GM12878 (cell line): Measurements from ENCODE around the gene DNAAF2. TPM values are rescaled to one million over a fixed set of nuclear protein-coding genes. Genes with fewer than 3 reads are reported as not detected.

ENCODE experiments used
- ATAC-seq: fragments of 200-7000 bp; cut with Tn5 transposase; 3 replicates; pipeline ENCODE4 v1.9.1; 2020; ENCODE audit warnings: mild to moderate bottlenecking, moderate library complexity
- BruUV-seq: library from RNA; stranded (reverse); fragments of 400-500 nt; replicated peaks from 2 replicates; lab custom pipeline; 2021; lab: Mats Ljungman, UMichigan
- CTCF ChIA-PET: fragments of 300-600 bp; sonication (Branson Sonifier 250); formaldehyde crosslinking; extraction: SDS; loops from one replicate; lab custom pipeline; 2021; ENCODE audit warnings: inconsistent platforms; lab: Yijun Ruan, JAX
- POLR2A ChIA-PET: fragments of 350-600 bp; formaldehyde crosslinking; extraction: SDS; loops from one replicate; lab custom pipeline; 2021; ENCODE audit warnings: inconsistent platforms; lab: Charles Lee
- RAD21 ChIA-PET: fragments of 300-600 bp; sonication (Branson Sonifier 250); formaldehyde crosslinking; loops from one replicate; lab custom pipeline; 2023; ENCODE audit warnings: antibody characterized with exemption; ENCODE audit not compliant: unreplicated experiment; lab: Charles Lee
- SMC1A ChIA-PET: fragments of 300-600 bp; sonication (Branson Sonifier 250); formaldehyde crosslinking; loops from one replicate; lab custom pipeline; 2023; ENCODE audit not compliant: unreplicated experiment, uncharacterized antibody; lab: Charles Lee
- DNase-seq: peaks from one replicate; pipeline ENCODE4 v3.0.0-alpha.2; 2011; ENCODE audit warnings: low read depth, low spot score
- FAIRE-seq: peaks from 3 replicates; lab custom pipeline; 2011; peaks lifted over from hg19 to GRCh38; lab: Jason Lieb, UNC
- H2AFZ ChIP-seq: 2 replicates; pipeline ENCODE4 v1.6.0; 2011; ENCODE audit warnings: low read depth, low read length, control low read depth; ENCODE audit not compliant: control insufficient read depth
- H3K27ac ChIP-seq: 2 replicates; pipeline ENCODE4 v1.5.1; 2011; ENCODE audit warnings: control low read depth; ENCODE audit not compliant: control insufficient read depth, insufficient read depth
- H3K27me3 ChIP-seq, 2 experiments: replicated peaks in 1 of 2; 2 replicates each; pipeline versions ENCODE4 v1.6.0 to v1.6.1; 2011; ENCODE audit warnings: low read length in 1 of 2; ENCODE audit not compliant: control insufficient read depth in 2 of 2, insufficient read depth in 2 of 2
- H3K36me3 ChIP-seq, 2 experiments: 2 replicates each; pipeline ENCODE4 v1.5.1; 2011; ENCODE audit warnings: low read length in 1 of 2; ENCODE audit not compliant: control insufficient read depth in 2 of 2, insufficient read depth in 2 of 2
- H3K4me1 ChIP-seq: 2 replicates; pipeline ENCODE4 v1.6.1; 2011; ENCODE audit warnings: mild to moderate bottlenecking, low read length, moderate library complexity, mixed read lengths; ENCODE audit not compliant: control insufficient read depth, insufficient read depth
- H3K4me2 ChIP-seq: 2 replicates; pipeline ENCODE4 v1.6.0; 2011; ENCODE audit warnings: control low read depth; ENCODE audit not compliant: control insufficient read depth, insufficient read depth
- H3K4me3 ChIP-seq: fragments of 200-600 bp; sonication (generic); 2 replicates; pipeline ENCODE4 v1.5.1; 2016
- H3K79me2 ChIP-seq: 2 replicates; pipeline ENCODE4 v1.6.0; 2011; ENCODE audit warnings: low read length; ENCODE audit not compliant: control insufficient read depth, insufficient read depth
- H3K9ac ChIP-seq: 2 replicates; pipeline ENCODE4 v1.8.0; 2011; ENCODE audit warnings: low read length, control low read depth, mixed read lengths; ENCODE audit not compliant: control insufficient read depth, insufficient read depth
- H3K9me3 ChIP-seq: replicated peaks from 3 replicates; pipeline ENCODE4 v1.5.1; 2011; ENCODE audit warnings: mild to moderate bottlenecking, low read length; ENCODE audit not compliant: control insufficient read depth, insufficient read depth
- H4K20me1 ChIP-seq: 2 replicates; pipeline ENCODE4 v1.6.0; 2011; ENCODE audit not compliant: control insufficient read depth, insufficient read depth
- CEBPB ChIP-seq, 2 experiments: fragments of 150-350 bp in 1 of 2; IDR thresholded peaks; 2 replicates each; pipeline ENCODE4 v1.6.1; 2012 to 2014; ENCODE audit warnings: low read depth in 2 of 2, low read length in 2 of 2, borderline replicate concordance in 1 of 2, inconsistent platforms in 1 of 2
- CREM ChIP-seq: IDR thresholded peaks from 2 replicates; pipeline ENCODE4 v1.6.1; 2014; ENCODE audit warnings: antibody characterized with exemption, low read depth
- IKZF1 ChIP-seq: fragments of 450-650 bp; conservative IDR thresholded peaks from 2 replicates; pipeline ENCODE4 v1.6.1; 2017; ENCODE audit warnings: antibody characterized with exemption, mild to moderate bottlenecking
- POLR2AphosphoS5 ChIP-seq: IDR thresholded peaks from 2 replicates; pipeline ENCODE4 v1.6.1; 2011; ENCODE audit warnings: mild to moderate bottlenecking, low read length, inconsistent platforms
- PRDM15 ChIP-seq: fragments of 450-650 bp; formaldehyde crosslinking; IDR thresholded peaks from 2 replicates; pipeline ENCODE4 v1.4.0; 2020; ENCODE audit warnings: mild to moderate bottlenecking, moderate library complexity
- RCOR1 ChIP-seq: conservative IDR thresholded peaks from 2 replicates; pipeline ENCODE4 v1.6.1; 2012; ENCODE audit warnings: low read depth, low read length, improper control_type of control experiment
- REST ChIP-seq: IDR thresholded peaks from 2 replicates; pipeline ENCODE4 v1.6.1; 2012; ENCODE audit warnings: mild to moderate bottlenecking, low read depth, low read length
- SIN3A ChIP-seq: IDR thresholded peaks from 2 replicates; pipeline ENCODE4 v1.6.1; 2012; ENCODE audit warnings: low read depth, low read length, improper control_type of control experiment
- SUPT20H ChIP-seq: IDR thresholded peaks from 2 replicates; pipeline ENCODE4 v1.6.1; 2011; ENCODE audit warnings: low read depth, mild to moderate bottlenecking, low read length, moderate library complexity, borderline replicate concordance; ENCODE audit not compliant: control insufficient read depth
- YY1 ChIP-seq: IDR thresholded peaks from 2 replicates; pipeline ENCODE4 v1.6.1; 2011; ENCODE audit warnings: low read depth, mild to moderate bottlenecking, low read length
- WGBS: methylation state at CpG from one replicate; pipeline ENCODE4 v1.1.6; 2016; ENCODE audit warnings: low lambda C conversion rate; ENCODE audit not compliant: insufficient replicate concordance, insufficient coverage; ENCODE audit errors: missing lambda C conversion rate; 5-methylcytosine and 5-hydroxymethylcytosine counted together
- in situ Hi-C: fragments of 300-500 bp; cut with MboI; formaldehyde crosslinking; loops from 9 replicates; pipeline ENCODE4 v1.14.3; 2018; ENCODE audit warnings: mixed read lengths
- intact Hi-C: fragments of 100-400 bp; cut with micrococcal nuclease; formaldehyde crosslinking; loops from one replicate; pipeline ENCODE4 v1.14.2; 2022; ENCODE audit not compliant: unreplicated experiment
- polyA plus RNA-seq, 11 experiments: library from polyadenylated mRNA; depleted of rRNA in 4 of 11; unstranded in 6 of 11; stranded (reverse) in 5 of 11; fragments of >200 nt; fragmentation: Nextera tagmentation in 4 of 11; fragmentation: Illumina TruSeq in 1 of 11; extraction: Ambion mirVana in 4 of 11; extraction: Trizol in 1 of 11; gene quantifications; 1 replicate in 1 of 11; 2 replicates in 10 of 11; pipeline versions ENCODE4 v1.2.1 to v1.2.3, GENCODE V29; 2011 to 2016; ENCODE audit warnings: inconsistent platforms in 2 of 11, missing spikeins in 2 of 11, low read depth in 1 of 11
- total RNA-seq, 4 experiments: library from RNA; depleted of rRNA in 3 of 4; stranded (reverse); fragments of >200 nt in 3 of 4; fragmentation: Illumina TruSeq in 1 of 4; extraction: Trizol in 1 of 4; gene quantifications; 2 replicates each; pipeline versions ENCODE4 v1.2.1 to v1.2.3, GENCODE V29; 2013 to 2021
- TF ChIP-seq, protein P1 (sequence below): IDR thresholded peaks from 2 replicates; pipeline ENCODE4 v1.6.1; 2012; ENCODE audit warnings: low read length, inconsistent platforms

The DNAAF2 gene
- total and polyA plus RNA-seq, 10 of the 15 experiments (the other 5 are each of a cell fraction or from before 2014, with no cell fraction given) = 5.7 to 24.7 (median 10.8) TPM

DNA sequence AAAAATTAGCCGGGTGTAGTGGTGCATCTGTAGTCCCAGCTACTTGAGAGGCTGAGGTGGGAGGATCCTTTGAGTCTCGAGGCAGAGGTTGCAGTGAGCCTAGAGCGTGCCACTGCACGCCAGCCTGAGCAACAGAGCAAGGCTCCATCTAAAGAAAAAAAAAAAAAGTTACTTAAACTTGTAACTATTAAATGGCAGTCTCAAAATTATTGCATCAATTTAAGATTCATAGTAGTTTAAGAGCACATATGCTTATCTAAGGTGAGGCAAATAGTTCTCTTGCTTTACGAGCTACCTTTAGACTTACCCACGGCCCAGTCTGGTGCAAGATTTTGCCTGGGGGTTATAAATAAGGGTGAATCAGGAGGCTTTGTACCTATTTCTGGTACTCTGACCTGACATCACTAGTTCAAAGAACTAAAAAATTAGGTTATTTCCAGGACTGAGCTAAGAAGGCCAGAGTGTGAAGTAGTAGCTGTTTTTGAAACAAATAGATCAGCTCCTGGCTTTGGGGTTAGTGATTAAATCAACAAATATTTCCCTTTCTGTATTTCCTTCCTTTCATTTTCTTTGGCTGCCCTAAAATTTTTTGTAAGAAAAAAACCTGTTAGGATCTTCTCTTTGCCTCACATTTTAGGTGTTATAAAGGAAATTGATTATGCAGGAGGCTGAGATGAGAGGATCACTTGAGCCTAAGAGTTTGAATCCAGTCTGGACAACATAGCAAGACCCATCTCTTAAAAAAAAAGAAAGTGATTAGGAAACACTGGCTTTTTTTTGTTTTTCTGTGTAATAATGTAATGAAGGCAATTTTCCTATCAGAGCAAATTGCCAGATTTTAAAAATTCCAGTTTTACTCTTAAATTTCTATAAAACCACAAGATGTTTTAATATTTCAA lies 10.9 kb downstream of the DNAAF2 start:
- Histone ChIP-seq H3K79me2 (peaks cover 86% of the 10 kb centered on the region), H3K27me3 (no peaks in the 10 kb centered on the region), H4K20me1 (no peaks in the 10 kb centered on the region), H2AFZ (no peak overlapping the region), H3K9ac (peak overlapping the region; percentile 98; the same call in 1 of the 2 replicates), H3K4me1 (no peaks in the 10 kb centered on the region), H3K4me3 (peak overlapping the region; percentile 92), H3K4me2 (peak overlapping the region; percentile 95), H3K36me3 (no peaks in the 10 kb centered on the region; a peak in 1 of 4 replicates), H3K9me3 (no peaks in the 10 kb centered on the region; the same call in 2 of the 3 replicates), H3K27ac (peak overlapping the region; percentile 70)
- WGBS = 6% methylated on average over 6 of the region's 6 CpGs
- SMC1A ChIA-PET = interaction anchor here (0.7 to 2.9 kb wide), 11 partner anchors 8 to 228 kb away, joined by 3 to 13 read pairs (median 6); partner anchors contain the start of genes DNAAF2, LRR1, NEMF and RPS29
- in situ Hi-C loops = loop anchor here (10.0 kb wide), 1 partner anchor 1201 kb away; no protein-coding TSS in a partner anchor
- ATAC-seq = peak; percentile 30
- no peak for FAIRE-seq
- intact Hi-C loops = loop anchor here (5.0 kb wide), 1 partner anchor 1043 kb away; the partner anchor contains the start of gene SAV1
- RAD21 ChIA-PET = interaction anchor here (0.6 to 5.8 kb wide), 14 partner anchors 9 to 1199 kb away, joined by 3 to 82 read pairs (median 4); partner anchors contain the start of genes DNAAF2, LRR1 and RPS29
- BruUV-seq = no TSS peak
- POLR2A ChIA-PET = interaction anchor here (0.5 to 6.2 kb wide), 13 partner anchors 8 to 1564 kb away, joined by 3 to 122 read pairs (median 4); partner anchors contain the start of genes DNAAF2, KLHDC2, LRR1 and NEMF
- DNase-seq = no peak
- CTCF ChIA-PET = interaction anchor here (1.0 to 2.5 kb wide), 9 partner anchors 8 to 237 kb away, joined by 3 to 14 read pairs (median 5); no protein-coding TSS in a partner anchor
- TF ChIP-seq IKZF1 (0 out of 2 replicates have a peak, but pooled peaks have one; percentile 18), SIN3A (no peak), RCOR1 (no peak), PRDM15 (CRISPR knock-in tag) (no peak), REST (no peak), CREM (peak; percentile 42; the same call in 1 of the 2 replicates), CEBPB (IDR thresholded peaks at IDR 0.05; ENCODE audit: borderline replicate concordance in 1 of 2, low read depth in 2 of 2, low read length in 2 of 2) (no peak), SUPT20H (no peak), YY1 (no peak), POLR2AphosphoS5 (peak; percentile 57; the same call in 1 of the 2 replicates)
- TF ChIP-seq, protein P1, sequence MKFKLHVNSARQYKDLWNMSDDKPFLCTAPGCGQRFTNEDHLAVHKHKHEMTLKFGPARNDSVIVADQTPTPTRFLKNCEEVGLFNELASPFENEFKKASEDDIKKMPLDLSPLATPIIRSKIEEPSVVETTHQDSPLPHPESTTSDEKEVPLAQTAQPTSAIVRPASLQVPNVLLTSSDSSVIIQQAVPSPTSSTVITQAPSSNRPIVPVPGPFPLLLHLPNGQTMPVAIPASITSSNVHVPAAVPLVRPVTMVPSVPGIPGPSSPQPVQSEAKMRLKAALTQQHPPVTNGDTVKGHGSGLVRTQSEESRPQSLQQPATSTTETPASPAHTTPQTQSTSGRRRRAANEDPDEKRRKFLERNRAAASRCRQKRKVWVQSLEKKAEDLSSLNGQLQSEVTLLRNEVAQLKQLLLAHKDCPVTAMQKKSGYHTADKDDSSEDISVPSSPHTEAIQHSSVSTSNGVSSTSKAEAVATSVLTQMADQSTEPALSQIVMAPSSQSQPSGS = peak; percentile 79
